Type B pancreatic cell (in vitro differentiated cells): Measurements from ENCODE around the gene PACRG. TPM values are rescaled to one million over a fixed set of nuclear protein-coding genes. Genes with fewer than 3 reads are reported as not detected.

Source experiments
- DNase-seq: peaks from one replicate; pipeline ENCODE4 v3.0.0; 2021; ENCODE audit warnings: mixed read lengths; ENCODE audit not compliant: unreplicated experiment; ENCODE audit errors: extremely low spot score
- H3K27ac Mint-ChIP-seq: 2 replicates; pipeline ENCODE4 v1.8.0; 2021; ENCODE audit warnings: mild to moderate bottlenecking, mixed read lengths
- H3K27me3 Mint-ChIP-seq: 2 replicates; pipeline ENCODE4 v1.8.0; 2021; ENCODE audit warnings: mixed read lengths
- H3K36me3 Mint-ChIP-seq: 2 replicates; pipeline ENCODE4 v1.8.0; 2021; ENCODE audit warnings: mixed read lengths
- H3K4me1 Mint-ChIP-seq: one replicate; pipeline ENCODE4 v1.8.0; 2021; ENCODE audit warnings: mixed read lengths; ENCODE audit not compliant: unreplicated experiment
- H3K4me3 Mint-ChIP-seq: 2 replicates; pipeline ENCODE4 v1.8.0; 2021; ENCODE audit warnings: mild to moderate bottlenecking, mixed read lengths
- H3K9me3 Mint-ChIP-seq: 2 replicates; pipeline ENCODE4 v1.8.0; 2021; ENCODE audit warnings: mixed read lengths
- CTCF ChIP-seq: fragments of 200-600 bp; sonication (generic); conservative IDR thresholded peaks from 2 replicates; pipeline ENCODE4 v1.5.0; 2021; ENCODE audit warnings: antibody characterized with exemption, mild to moderate bottlenecking
- total RNA-seq: library from RNA; stranded (reverse); gene quantifications from 2 replicates; pipeline ENCODE4 v1.2.1, GENCODE V29; 2021; ENCODE audit warnings: low replicate concordance

Gene PACRG
- total RNA-seq, 1 donor from 2014 or later, result 5.6 TPM

DNA sequence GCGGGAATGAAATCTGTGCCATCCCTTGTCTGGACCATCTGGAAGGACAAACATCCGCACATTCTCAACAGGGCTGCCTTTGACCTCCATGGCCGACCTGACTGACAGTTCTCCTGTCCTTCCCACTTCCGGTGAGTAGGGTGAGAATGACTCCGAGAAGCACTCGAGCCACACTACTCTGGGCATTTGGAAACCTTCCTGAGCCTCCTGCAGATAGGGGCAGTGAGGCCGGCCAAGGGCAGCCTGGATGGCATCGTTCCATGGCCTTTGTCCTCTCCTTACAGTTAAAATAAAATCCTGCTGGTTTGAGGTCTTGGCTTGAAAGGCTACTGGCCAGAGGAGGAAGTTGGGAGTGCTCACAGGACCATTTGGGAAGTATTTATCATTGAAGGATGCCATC is 615.8 kb downstream of the PACRG start:
- Mint-ChIP-seq H3K27me3 (no peaks in the 10 kb centered on the region), H3K9me3 (no peaks in the 10 kb centered on the region), H3K4me1 (peaks cover 14% of the 10 kb centered on the region), H3K4me3 (no peak overlapping the region), H3K36me3 (no peaks in the 10 kb centered on the region), H3K27ac (no peak overlapping the region)
- no peak for TF ChIP-seq CTCF
- no peak for DNase-seq

DNA sequence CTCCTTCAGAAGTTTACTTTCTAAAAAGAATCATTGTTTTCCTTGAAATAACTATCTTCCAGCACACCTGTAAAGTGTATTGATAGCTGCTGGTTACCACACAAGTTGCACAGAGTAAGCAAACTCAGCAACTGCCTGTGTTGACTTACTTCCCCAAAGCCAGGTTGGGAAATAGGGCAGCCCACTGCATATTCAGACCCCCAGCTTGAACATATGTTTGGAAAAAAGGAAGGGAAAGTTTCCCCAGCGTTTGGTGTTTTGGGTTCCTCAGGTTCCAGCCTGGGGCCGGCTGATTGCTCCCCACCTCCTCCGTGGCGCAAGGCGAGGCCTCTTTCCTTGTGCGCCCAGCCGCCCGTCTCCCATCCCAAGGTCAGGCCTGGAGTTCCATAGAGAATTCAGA is 616.6 kb downstream of the PACRG start:
- Mint-ChIP-seq H3K4me3 (no peak overlapping the region), H3K9me3 (no peaks in the 10 kb centered on the region), H3K4me1 (peaks cover 6% of the 10 kb centered on the region), H3K27ac (no peak overlapping the region), H3K27me3 (no peaks in the 10 kb centered on the region), H3K36me3 (no peaks in the 10 kb centered on the region)
- TF ChIP-seq CTCF, result no peak
- DNase-seq, result no peak

DNA sequence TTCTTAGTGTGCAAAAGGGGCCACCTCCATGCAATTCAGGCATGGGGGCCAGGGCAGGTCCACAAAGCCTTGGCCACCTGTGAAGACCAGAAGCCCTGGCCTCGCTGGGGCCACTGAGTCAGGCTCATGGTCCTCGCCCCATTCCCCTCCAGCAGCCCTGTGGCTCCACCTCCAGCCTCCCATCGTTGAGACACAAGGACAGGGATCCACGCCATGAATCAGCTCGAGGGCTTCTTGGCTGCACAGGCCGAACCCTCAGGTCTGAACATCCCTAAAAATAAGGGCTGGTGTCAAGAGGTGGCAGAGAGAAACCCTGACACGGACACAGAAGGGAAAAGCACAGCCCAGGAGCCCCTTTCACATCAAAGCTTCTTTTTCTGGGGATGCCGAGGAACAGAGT is 618.2 kb downstream of the PACRG start:
- TF ChIP-seq CTCF, result no peak
- DNase-seq, result no peak
- peaks cover 5% of the 10 kb centered on the region for H3K4me1 Mint-ChIP-seq
- no peaks in the 10 kb centered on the region for H3K9me3 Mint-ChIP-seq
- H3K4me3 Mint-ChIP-seq, result no peak overlapping the region
- H3K27me3 Mint-ChIP-seq, result no peaks in the 10 kb centered on the region
- no peak overlapping the region for H3K27ac Mint-ChIP-seq
- no peaks in the 10 kb centered on the region for H3K36me3 Mint-ChIP-seq

- H3K27ac Mint-ChIP-seq, result no peak overlapping the region
- no peaks in the 10 kb centered on the region for H3K27me3 Mint-ChIP-seq
- no peak overlapping the region for H3K4me3 Mint-ChIP-seq
- H3K4me1 Mint-ChIP-seq, result peaks cover 5% of the 10 kb centered on the region
- DNase-seq, result no peak
- TF ChIP-seq CTCF, result no peak
- no peaks in the 10 kb centered on the region for H3K36me3 Mint-ChIP-seq
- H3K9me3 Mint-ChIP-seq, result no peaks in the 10 kb centered on the region
These were observed 618.8 kb downstream of the PACRG start for GRCh38 chr6:163346497-163346961.

- Mint-ChIP-seq H3K27ac (no peak overlapping the region), H3K4me3 (no peak overlapping the region), H3K4me1 (peaks cover 2% of the 10 kb centered on the region), H3K9me3 (no peaks in the 10 kb centered on the region), H3K27me3 (no peaks in the 10 kb centered on the region), H3K36me3 (no peaks in the 10 kb centered on the region)
- no peak for TF ChIP-seq CTCF
- DNase-seq, result no peak
These were observed 619.3 kb downstream of the PACRG start for GRCh38 chr6:163347021-163347446.
